HG03571 (cell line): Measurements from ENCODE around the gene BTBD9.

Source experiments
- ATAC-seq: cut with Tn5 transposase; IDR thresholded peaks from one replicate; pipeline ENCODE4 v1.9.1; 2021; ENCODE audit not compliant: unreplicated experiment

BTBD9 gene

GRCh38 chr6:38169221-38169976, 470.3 kb downstream of the BTBD9 start:
- ATAC-seq: no peak

DNA sequence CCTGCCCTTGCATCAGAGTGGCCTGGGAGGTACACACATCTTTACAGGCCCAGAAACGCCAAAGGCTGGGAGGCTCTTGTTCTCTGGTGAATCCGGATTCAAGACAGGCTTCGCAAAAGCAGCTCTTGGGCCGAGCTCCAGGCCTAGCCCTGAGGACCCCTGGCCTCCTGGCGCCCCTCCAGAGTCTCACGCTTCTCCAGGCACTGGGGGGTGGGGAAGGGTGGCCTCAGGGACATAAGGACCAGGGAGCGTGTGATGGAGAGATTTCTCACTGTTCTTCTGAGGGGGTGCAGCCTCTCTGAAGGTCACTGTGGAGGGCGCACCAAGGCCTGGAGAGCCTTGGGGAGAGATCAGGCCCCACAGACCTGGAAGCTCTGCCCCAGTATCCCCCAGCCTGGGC, 471.0 kb downstream of the BTBD9 start:
- ATAC-seq: no peak

DNA sequence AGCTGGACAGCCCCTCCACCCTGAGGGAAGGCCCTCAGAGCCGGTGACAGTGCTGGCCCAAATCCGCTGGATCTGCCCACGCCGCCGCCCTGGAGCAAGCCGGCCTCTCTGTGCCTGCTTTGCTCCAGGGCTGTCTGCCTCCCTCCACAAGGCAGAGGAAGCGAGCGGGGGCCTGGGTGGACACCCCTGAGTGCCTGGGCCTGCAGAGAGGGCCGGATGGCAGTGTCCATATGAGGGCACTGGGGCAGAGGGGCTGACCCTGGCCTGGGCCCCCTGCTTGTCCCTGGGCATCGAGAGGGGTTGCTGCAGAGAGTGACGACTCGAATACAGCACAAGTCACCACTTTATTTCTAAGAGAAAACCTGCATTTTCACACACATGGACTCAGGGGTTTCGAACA, 471.6 kb downstream of the BTBD9 start:
- ATAC-seq: no peak

- no peak for ATAC-seq
These were observed 472.1 kb downstream of the BTBD9 start for GRCh38 chr6:38167598-38167997.

- ATAC-seq: no peak
These were observed 473.1 kb downstream of the BTBD9 start for GRCh38 chr6:38166411-38167240.

DNA sequence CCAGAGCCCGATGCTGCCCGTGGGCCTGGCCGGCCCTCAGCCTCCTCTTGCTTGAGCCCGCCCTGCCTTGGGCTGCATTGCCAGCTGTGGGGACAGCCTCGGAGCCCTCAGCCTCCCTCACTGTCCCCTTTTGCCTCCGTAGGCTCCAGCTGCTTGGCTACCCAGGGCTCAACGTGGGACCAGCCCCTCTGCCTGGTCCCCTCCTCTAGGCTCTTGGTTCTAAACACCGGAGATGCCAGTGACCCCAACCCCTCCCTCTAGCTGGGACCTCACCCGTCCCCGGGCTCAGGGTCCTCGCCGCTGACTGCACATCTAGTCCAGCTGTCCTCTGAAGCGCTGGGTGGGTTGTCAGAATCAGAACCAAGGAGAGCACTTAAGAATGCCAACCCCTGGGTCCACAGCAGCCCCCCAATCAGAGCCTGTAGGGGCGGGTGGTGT, 475.0 kb downstream of the BTBD9 start:
- ATAC-seq: no peak

DNA sequence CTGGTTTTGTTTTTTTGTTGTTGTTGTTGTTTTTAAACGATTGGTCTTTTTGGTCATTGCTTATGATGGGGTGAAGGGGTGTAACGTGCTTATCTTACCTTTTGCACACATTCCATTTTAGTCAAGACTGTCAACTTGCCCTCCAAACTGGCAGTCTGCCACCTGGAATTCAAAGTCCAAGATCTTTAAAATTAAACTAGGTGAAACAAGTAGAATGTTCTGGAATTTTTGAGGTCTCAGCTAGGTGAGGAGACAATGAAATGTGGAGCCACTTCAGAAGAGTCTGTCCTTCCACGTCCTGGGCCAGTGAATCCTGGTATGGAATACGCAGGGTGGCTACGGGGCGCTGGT, 475.6 kb downstream of the BTBD9 start:
- ATAC-seq: no peak

DNA sequence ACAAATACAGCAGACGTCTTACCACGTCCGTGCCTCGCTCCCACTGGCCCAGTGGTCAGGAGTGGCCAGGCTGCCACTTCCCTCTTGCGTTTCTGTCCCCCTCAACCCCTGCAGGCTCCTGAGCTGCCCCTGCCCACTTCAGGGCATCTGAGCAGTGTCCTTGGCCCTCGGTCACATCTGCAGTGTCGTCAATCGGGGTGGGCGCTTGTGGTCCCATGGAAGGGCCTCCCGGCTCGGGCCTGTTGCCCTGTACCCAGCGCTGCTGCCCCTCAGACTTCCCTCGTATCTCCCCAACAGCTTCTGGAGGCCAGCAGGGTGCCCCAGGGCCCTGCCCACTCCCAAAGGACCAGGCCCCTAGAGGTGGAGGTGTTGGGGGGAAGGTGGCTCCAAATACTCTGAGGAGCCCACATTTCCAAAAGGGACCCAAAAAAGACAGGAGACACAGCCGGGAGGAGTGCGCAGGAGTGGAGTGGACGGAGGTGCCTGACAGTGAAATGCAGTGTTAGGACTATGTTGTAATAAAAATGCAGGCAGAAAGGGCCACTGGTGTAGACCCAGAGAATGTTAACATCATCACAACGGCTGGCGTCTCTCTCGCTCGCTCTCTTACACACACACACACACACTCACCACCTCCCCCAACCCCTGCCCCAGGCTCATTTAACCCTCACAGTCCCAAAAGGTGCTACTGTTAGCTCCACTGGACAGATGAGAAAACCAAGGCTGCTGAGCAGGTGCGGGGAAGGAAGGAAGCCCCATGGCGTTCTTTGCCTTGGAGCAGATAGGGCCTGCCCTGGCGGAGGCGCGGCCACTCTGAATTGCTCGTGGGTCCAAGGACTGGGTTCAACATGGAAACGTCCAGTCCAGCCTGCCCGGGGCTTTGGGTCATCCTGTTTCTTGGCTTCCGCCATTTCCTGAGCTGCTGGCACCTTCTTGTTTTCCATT, 476.3 kb downstream of the BTBD9 start:
- no peak for ATAC-seq

GRCh38 chr6:38162493-38163185, 477.1 kb downstream of the BTBD9 start:
- ATAC-seq: no peak

- no peak for ATAC-seq
These were observed 477.8 kb downstream of the BTBD9 start for GRCh38 chr6:38161754-38162492.

- no peak for ATAC-seq
These were observed 478.4 kb downstream of the BTBD9 start for GRCh38 chr6:38161331-38161730.

GRCh38 chr6:38160831-38161230, 478.9 kb downstream of the BTBD9 start:
- ATAC-seq: no peak

- ATAC-seq: no peak
These were observed 480.1 kb downstream of the BTBD9 start for GRCh38 chr6:38159596-38159995.

DNA sequence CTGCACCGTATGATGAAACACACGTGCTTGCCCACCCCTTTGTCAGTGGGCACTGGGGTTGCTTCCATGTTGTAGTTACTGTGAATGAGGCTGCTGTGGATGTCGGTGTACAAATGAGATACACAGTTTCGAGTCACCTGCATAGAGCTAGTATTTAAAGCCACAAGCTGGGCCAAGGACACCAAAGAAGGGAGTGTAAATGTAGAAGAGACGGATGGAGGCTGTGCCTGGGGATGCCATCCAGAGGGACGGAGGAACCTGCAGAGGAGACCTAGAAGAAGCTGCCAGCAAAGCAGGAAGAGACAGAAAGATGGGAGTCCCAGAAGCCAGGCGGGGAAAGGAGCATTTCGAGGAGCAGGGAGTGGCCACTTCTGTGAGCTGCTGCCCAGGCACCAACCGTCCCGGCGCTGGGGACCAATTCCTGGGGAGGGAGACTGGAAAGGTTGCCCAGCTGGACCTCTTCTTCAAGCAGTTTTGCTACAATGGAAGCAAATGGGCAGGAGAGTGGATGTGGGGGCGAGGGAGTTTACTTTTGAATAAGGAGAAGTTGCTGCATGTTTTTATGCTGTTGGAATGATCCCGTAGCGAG, 480.9 kb downstream of the BTBD9 start:
- ATAC-seq: no peak

- no peak for ATAC-seq
These were observed 481.8 kb downstream of the BTBD9 start for GRCh38 chr6:38157905-38158304.

- ATAC-seq: no peak
These were observed 482.7 kb downstream of the BTBD9 start for GRCh38 chr6:38156818-38157565.

DNA sequence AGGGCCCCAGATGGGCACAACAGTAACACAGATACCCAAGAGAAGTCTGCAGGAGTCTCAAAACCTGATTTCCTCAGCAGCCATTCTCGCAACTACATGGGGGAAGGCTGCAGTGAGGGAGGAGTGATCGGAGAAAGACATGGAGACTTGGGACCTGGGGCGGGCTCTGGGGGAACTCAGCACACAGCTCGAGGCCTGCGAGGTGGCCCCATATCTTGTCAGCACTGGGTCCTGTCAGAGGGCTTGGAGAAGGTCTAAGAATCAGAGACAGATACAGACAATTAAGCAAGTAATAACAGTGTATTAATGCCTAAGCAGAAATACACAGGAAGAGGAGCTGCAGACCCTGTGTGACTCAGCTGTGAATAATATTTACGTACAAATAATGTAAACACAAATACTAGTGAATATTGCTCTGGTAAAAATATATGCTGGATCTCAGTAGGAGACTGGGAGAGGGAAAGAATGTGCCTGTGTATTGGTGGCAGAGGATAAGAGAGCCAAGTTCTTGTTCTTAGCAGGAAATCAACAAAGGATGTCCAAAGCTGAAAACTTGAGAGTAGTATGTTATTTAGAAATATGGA, 484.0 kb downstream of the BTBD9 start:
- no peak for ATAC-seq

- no peak for ATAC-seq
These were observed 484.6 kb downstream of the BTBD9 start for GRCh38 chr6:38155144-38155543.

DNA sequence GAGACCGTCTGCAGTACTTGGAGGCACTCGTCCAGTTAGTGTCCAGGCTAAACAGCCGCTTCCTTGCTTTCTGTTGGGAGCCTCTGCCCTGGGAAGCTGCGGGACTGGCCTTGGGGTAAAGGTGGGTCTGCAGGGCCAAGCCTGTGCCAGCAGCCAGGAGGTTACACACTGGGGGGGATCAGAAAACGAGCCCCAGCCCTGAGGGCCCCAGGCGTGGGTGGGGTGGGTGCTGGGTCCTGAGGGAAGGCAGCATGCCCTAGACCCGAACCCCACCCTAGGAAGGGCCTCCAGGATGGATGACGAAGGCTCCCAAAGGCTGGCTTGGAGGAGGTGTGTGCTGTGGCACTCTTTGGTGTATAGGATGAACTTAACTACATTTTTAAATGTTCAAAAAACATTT, 485.0 kb downstream of the BTBD9 start:
- no peak for ATAC-seq
